CD14-positive monocyte (primary cell): ENCODE results near the gene HS3ST3B1. TPM values are rescaled to one million over a fixed set of nuclear protein-coding genes. Genes with fewer than 3 reads are reported as not detected.

Experiments
- DNase-seq, 3 donors: peaks; one replicate each; pipeline ENCODE4 v3.0.0-alpha.2; 2011 to 2022
- H2AFZ ChIP-seq: 2 replicates; pipeline ENCODE4 v1.6.0; 2012; ENCODE audit warnings: mild to moderate bottlenecking, low read depth, low read length, inconsistent platforms; ENCODE audit not compliant: insufficient read depth, poor library complexity, severe bottlenecking
- H3K27ac ChIP-seq, 2 donors: 1 replicate in 1 of 2; 2 replicates in 1 of 2; pipeline ENCODE4 v1.5.1; 2012 to 2013; ENCODE audit warnings: low read length in 2 of 2, control low read depth in 1 of 2, inconsistent platforms in 1 of 2, low read depth in 1 of 2, mild to moderate bottlenecking in 1 of 2
- H3K27me3 ChIP-seq, 2 donors: one replicate each; pipeline versions ENCODE4 v1.6.0 to v1.6.1; 2011 to 2013; ENCODE audit warnings: low read length in 2 of 2; ENCODE audit not compliant: control insufficient read depth in 2 of 2, insufficient read depth in 2 of 2
- H3K36me3 ChIP-seq, 2 donors: replicated peaks in 1 of 2; 1 replicate in 1 of 2; 2 replicates in 1 of 2; pipeline versions ENCODE4 v1.5.1 to v1.6.1; 2012 to 2013; ENCODE audit warnings: low read length in 2 of 2, control low read depth in 1 of 2, inconsistent platforms in 1 of 2, mild to moderate bottlenecking in 1 of 2; ENCODE audit not compliant: insufficient read depth in 2 of 2, control insufficient read depth in 1 of 2
- H3K4me1 ChIP-seq, 2 donors: 1 replicate in 1 of 2; 2 replicates in 1 of 2; pipeline versions ENCODE4 v1.5.1 to v1.6.1; 2012 to 2013; ENCODE audit warnings: low read length in 2 of 2, control low read depth in 1 of 2, inconsistent platforms in 1 of 2, mild to moderate bottlenecking in 1 of 2, moderate library complexity in 1 of 2; ENCODE audit not compliant: insufficient read depth in 2 of 2, control insufficient read depth in 1 of 2
- H3K4me2 ChIP-seq: replicated peaks from 2 replicates; pipeline ENCODE3; 2012; ENCODE audit warnings: low read length, moderate library complexity, mild to moderate bottlenecking; ENCODE audit not compliant: poor library complexity, severe bottlenecking; ENCODE audit errors: extremely low read depth
- H3K4me3 ChIP-seq, 3 experiments: fragments of 200-600 bp in 1 of 3; sonication (generic) in 1 of 3; replicated peaks in 1 of 3; 1 replicate in 2 of 3; 2 replicates in 1 of 3; pipeline ENCODE4 v1.5.1; 2011 to 2013; ENCODE audit warnings: low read length in 3 of 3, mild to moderate bottlenecking in 3 of 3, control low read depth in 2 of 3, low read depth in 2 of 3, inconsistent platforms in 1 of 3, moderate library complexity in 1 of 3
- H3K79me2 ChIP-seq: 2 replicates; pipeline ENCODE4 v1.6.0; 2012; ENCODE audit warnings: mild to moderate bottlenecking, control low read depth, inconsistent platforms, low read length, moderate library complexity; ENCODE audit not compliant: insufficient read depth
- H3K9ac ChIP-seq: 2 replicates; pipeline ENCODE4 v1.6.0; 2017; ENCODE audit warnings: low read length, mild to moderate bottlenecking; ENCODE audit not compliant: insufficient read depth, poor library complexity, severe bottlenecking
- H3K9me3 ChIP-seq, 2 donors: replicated peaks in 1 of 2; 1 replicate in 1 of 2; 2 replicates in 1 of 2; pipeline versions ENCODE4 v1.5.1 to v1.6.1; 2012 to 2013; ENCODE audit warnings: low read length in 2 of 2, control low read depth in 1 of 2; ENCODE audit not compliant: control insufficient read depth in 1 of 2, insufficient read depth in 1 of 2
- H4K20me1 ChIP-seq: 2 replicates; pipeline ENCODE4 v1.6.0; 2012; ENCODE audit warnings: mild to moderate bottlenecking, low read length, control low read depth, moderate library complexity; ENCODE audit not compliant: insufficient read depth
- H3K27ac Mint-ChIP-seq, 7 donors: one replicate each; pipeline ENCODE4 v1.8.0; 2020; ENCODE audit warnings: mild to moderate bottlenecking in 7 of 7, mixed read lengths in 7 of 7, moderate library complexity in 6 of 7, inconsistent platforms in 2 of 7
- H3K27me3 Mint-ChIP-seq, 3 donors: one replicate each; pipeline ENCODE4 v1.8.0; 2021 to 2022; ENCODE audit warnings: low read depth in 3 of 3, mild to moderate bottlenecking in 3 of 3, mixed read lengths in 3 of 3, moderate library complexity in 3 of 3, inconsistent platforms in 1 of 3
- H3K36me3 Mint-ChIP-seq, 2 donors: one replicate each; pipeline ENCODE4 v1.8.0; 2020; ENCODE audit warnings: mixed read lengths in 2 of 2, inconsistent platforms in 1 of 2, mild to moderate bottlenecking in 1 of 2
- H3K4me1 Mint-ChIP-seq: one replicate; pipeline ENCODE4 v1.8.0; 2020; ENCODE audit warnings: mild to moderate bottlenecking, mixed read lengths
- H3K4me3 Mint-ChIP-seq, 2 donors: one replicate each; pipeline ENCODE4 v1.8.0; 2020; ENCODE audit warnings: mild to moderate bottlenecking in 2 of 2, mixed read lengths in 2 of 2, moderate library complexity in 1 of 2
- H3K9me3 Mint-ChIP-seq, 7 donors: one replicate each; pipeline ENCODE4 v1.8.0; 2020 to 2022; ENCODE audit warnings: mixed read lengths in 7 of 7, mild to moderate bottlenecking in 6 of 7, moderate library complexity in 6 of 7, inconsistent platforms in 2 of 7
- WGBS: methylation state at CpG from one replicate; pipeline ENCODE4 v1.1.5; 2013; ENCODE audit warnings: missing lambda C conversion rate; ENCODE audit not compliant: insufficient coverage; 5-methylcytosine and 5-hydroxymethylcytosine counted together
- intact Hi-C, 2 donors: fragments of 100-400 bp; cut with micrococcal nuclease; formaldehyde crosslinking; loops; one replicate each; pipeline versions ENCODE4 v1.15.0 to v1.15.1; 2023
- polyA plus RNA-seq, 3 donors: library from polyadenylated mRNA; depleted of rRNA in 1 of 3; unstranded in 2 of 3; stranded (reverse) in 1 of 3; fragments of 300-500 nt in 2 of 3; fragments of >200 nt in 1 of 3; fragmentation: Illumina TruSeq in 2 of 3; gene quantifications; 1 replicate in 2 of 3; 2 replicates in 1 of 3; pipeline ENCODE4 v1.2.3, GENCODE V29; 2012 to 2021
- TF ChIP-seq, protein P1 (sequence below): fragments of 200-600 bp; IDR thresholded peaks from one replicate; pipeline ENCODE4 v1.8.0; 2022; ENCODE audit warnings: antibody characterized with exemption, mild to moderate bottlenecking

HS3ST3B1 gene
- polyA plus RNA-seq, 3 donors, result 0.09 to 0.73 (median 0.32) TPM

DNA sequence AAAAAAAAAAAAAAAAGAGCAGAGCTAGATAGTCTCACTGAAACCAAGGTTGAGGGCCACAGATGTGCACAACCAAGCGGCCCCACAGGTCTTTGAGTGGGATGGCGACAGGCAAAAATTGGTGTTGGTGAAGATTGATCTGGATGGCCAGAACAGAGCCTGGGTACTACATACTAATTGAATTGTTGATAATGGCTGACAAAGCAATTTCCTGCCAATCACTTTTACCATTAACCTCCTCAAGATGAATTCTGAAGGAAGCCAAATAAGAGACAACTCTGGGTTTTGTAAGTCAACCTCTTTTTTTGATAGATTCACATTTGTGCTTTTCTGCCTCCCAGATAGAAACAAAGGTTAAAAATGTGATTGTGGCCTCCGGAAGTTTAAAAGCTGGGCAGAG is 19.4 kb upstream of the HS3ST3B1 start:
- no peak overlapping the region for H3K27ac ChIP-seq
- TF ChIP-seq, protein P1, sequence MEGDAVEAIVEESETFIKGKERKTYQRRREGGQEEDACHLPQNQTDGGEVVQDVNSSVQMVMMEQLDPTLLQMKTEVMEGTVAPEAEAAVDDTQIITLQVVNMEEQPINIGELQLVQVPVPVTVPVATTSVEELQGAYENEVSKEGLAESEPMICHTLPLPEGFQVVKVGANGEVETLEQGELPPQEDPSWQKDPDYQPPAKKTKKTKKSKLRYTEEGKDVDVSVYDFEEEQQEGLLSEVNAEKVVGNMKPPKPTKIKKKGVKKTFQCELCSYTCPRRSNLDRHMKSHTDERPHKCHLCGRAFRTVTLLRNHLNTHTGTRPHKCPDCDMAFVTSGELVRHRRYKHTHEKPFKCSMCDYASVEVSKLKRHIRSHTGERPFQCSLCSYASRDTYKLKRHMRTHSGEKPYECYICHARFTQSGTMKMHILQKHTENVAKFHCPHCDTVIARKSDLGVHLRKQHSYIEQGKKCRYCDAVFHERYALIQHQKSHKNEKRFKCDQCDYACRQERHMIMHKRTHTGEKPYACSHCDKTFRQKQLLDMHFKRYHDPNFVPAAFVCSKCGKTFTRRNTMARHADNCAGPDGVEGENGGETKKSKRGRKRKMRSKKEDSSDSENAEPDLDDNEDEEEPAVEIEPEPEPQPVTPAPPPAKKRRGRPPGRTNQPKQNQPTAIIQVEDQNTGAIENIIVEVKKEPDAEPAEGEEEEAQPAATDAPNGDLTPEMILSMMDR, result no peak
- H3K9me3 ChIP-seq, result no peaks in the 10 kb centered on the region
- no peak for DNase-seq
- no peaks in the 10 kb centered on the region for H3K36me3 ChIP-seq
- Mint-ChIP-seq H3K4me1 (no peaks in the 10 kb centered on the region), H3K9me3 (peaks cover 0 to 11% (median 4%) of the 10 kb centered on the region in 7 donors), H3K27ac (no peak overlapping the region), H3K27me3 (peaks cover 0 to 7% (median 4%) of the 10 kb centered on the region in 3 donors), H3K4me3 (no peak overlapping the region), H3K36me3 (no peaks in the 10 kb centered on the region)
- H4K20me1 ChIP-seq, result no peaks in the 10 kb centered on the region
- no peak overlapping the region for H3K4me2 ChIP-seq
- H3K27me3 ChIP-seq, result no peaks in the 10 kb centered on the region
- H3K4me3 ChIP-seq, result no peak overlapping the region
- H3K9ac ChIP-seq, result no peak overlapping the region
- WGBS, result 100% methylated on average over 2 of the region's 3 CpGs
- no peak overlapping the region for H2AFZ ChIP-seq
- no peaks in the 10 kb centered on the region for H3K79me2 ChIP-seq
- no peaks in the 10 kb centered on the region for H3K4me1 ChIP-seq
- intact Hi-C loops, result no loop called here

DNA sequence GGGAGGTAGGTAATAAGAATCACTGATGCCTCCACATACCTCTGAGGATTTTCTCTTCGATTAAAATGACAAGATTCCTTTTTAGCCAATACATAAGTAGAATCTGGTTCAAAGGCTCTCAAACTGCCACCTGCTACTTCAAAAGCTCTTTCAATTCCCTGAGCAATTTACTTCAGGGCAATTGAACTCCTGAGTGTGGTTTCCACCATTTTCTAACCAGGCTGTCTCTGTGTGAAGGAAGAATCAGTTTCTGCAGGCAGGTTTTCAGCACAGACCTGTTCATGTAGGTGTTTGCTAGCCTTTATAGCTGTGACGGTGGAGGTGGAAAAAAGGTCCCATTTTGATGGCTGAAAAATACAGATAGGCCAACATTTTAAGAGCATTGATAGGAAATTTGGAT is 18.2 kb upstream of the HS3ST3B1 start:
- no peak overlapping the region for H3K4me2 ChIP-seq
- peaks cover 0 to 11% (median 2%) of the 10 kb centered on the region in 7 donors for H3K9me3 Mint-ChIP-seq
- H3K36me3 Mint-ChIP-seq, result no peaks in the 10 kb centered on the region
- H3K4me1 Mint-ChIP-seq, result no peaks in the 10 kb centered on the region
- intact Hi-C loops, result no loop called here
- H3K27me3 Mint-ChIP-seq, result peaks cover 0 to 7% (median 4%) of the 10 kb centered on the region in 3 donors
- H3K36me3 ChIP-seq, result no peaks in the 10 kb centered on the region
- no peaks in the 10 kb centered on the region for H3K9me3 ChIP-seq
- DNase-seq, result no peak
- H2AFZ ChIP-seq, result no peak overlapping the region
- no peaks in the 10 kb centered on the region for H3K79me2 ChIP-seq
- no peak overlapping the region for H3K9ac ChIP-seq
- H3K27ac ChIP-seq, result no peak overlapping the region
- H3K27me3 ChIP-seq, result no peaks in the 10 kb centered on the region
- no peaks in the 10 kb centered on the region for H3K4me1 ChIP-seq
- H3K4me3 Mint-ChIP-seq, result no peak overlapping the region
- H4K20me1 ChIP-seq, result no peaks in the 10 kb centered on the region
- WGBS, result 83% methylated on average over 1 of the region's 2 CpGs
- H3K27ac Mint-ChIP-seq, result no peak overlapping the region
- TF ChIP-seq, protein P1, result no peak
- no peak overlapping the region for H3K4me3 ChIP-seq
